HG02885 (cell line): ENCODE data around the gene TMC2.
"Not testable (repeated sequence)": the region's sequence is repeated elsewhere in the genome, so short reads cannot be mapped to it uniquely, and the experiment has no call there.

Source experiments
- ATAC-seq: cut with Tn5 transposase; IDR thresholded peaks from one replicate; pipeline ENCODE4 v1.9.1; 2021; ENCODE audit warnings: mild to moderate bottlenecking; ENCODE audit not compliant: unreplicated experiment, poor library complexity

The TMC2 gene

GRCh38 chr20:2536560-2536986 lies at the start of gene TMC2:
TSS of gene TMC2 (plus strand) at chr20:2536573. CDS start at chr20:2536622, 49 bp downstream.
- ATAC-seq = no peak

- ATAC-seq = not testable (repeated sequence)
Measured at GRCh38 chr20:2502808-2503384, 33.5 kb upstream of the TMC2 start.

GRCh38 chr20:2504803-2505202 lies 31.6 kb upstream of the TMC2 start:
- ATAC-seq = not testable (repeated sequence)

GRCh38 chr20:2506426-2506825 lies 29.9 kb upstream of the TMC2 start:
- ATAC-seq = not testable (repeated sequence)

- no peak for ATAC-seq
Measured at GRCh38 chr20:2507464-2507863, 28.9 kb upstream of the TMC2 start.

GRCh38 chr20:2507875-2508630 lies 28.3 kb upstream of the TMC2 start:
- ATAC-seq = no peak

- peak; percentile 95 for ATAC-seq
Measured at GRCh38 chr20:2508631-2509467, 27.5 kb upstream of the TMC2 start, which contains the start of gene ZNF343. TSS of gene ZNF343 (minus strand) at chr20:2508915. CDS start at chr20:2493895, 15,020 bp downstream.

GRCh38 chr20:2509468-2509781 lies 26.9 kb upstream of the TMC2 start:
- no peak for ATAC-seq

GRCh38 chr20:2509794-2510193 lies 26.6 kb upstream of the TMC2 start:
- no peak for ATAC-seq

- no peak for ATAC-seq
Measured at GRCh38 chr20:2515203-2515602, 21.2 kb upstream of the TMC2 start.

GRCh38 chr20:2516399-2516798 lies 20.0 kb upstream of the TMC2 start:
- no peak for ATAC-seq

GRCh38 chr20:2518096-2518495 lies 18.3 kb upstream of the TMC2 start:
- no peak for ATAC-seq

GRCh38 chr20:2518558-2518957 lies 17.8 kb upstream of the TMC2 start:
- ATAC-seq = no peak

- no peak for ATAC-seq
Measured at GRCh38 chr20:2519115-2519809, 17.1 kb upstream of the TMC2 start.

- ATAC-seq = no peak
Measured at GRCh38 chr20:2520617-2521016, 15.8 kb upstream of the TMC2 start.

GRCh38 chr20:2521369-2522305 lies 14.7 kb upstream of the TMC2 start:
- no peak for ATAC-seq

GRCh38 chr20:2522826-2523429 lies 13.4 kb upstream of the TMC2 start:
- not testable (repeated sequence) for ATAC-seq

- peak; percentile 78 for ATAC-seq
Measured at GRCh38 chr20:2523919-2524708, 12.3 kb upstream of the TMC2 start.
